ENCODE data around the gene PGC. TPM values are rescaled to one million over a fixed set of nuclear protein-coding genes. Genes with fewer than 3 reads are reported as not detected.

Gene PGC
- total and polyA plus RNA-seq, 2 donors (not counting 3 experiments of a cell fraction or from before 2014, with no cell fraction given), result not detected

GRCh38 chr6:41713650-41714291 is 33.4 kb downstream of the PGC start:
- Histone ChIP-seq H3K4me1 (ENCODE audit: control insufficient read depth, extremely low read depth, insufficient read depth, low read length) (no peaks in the 10 kb centered on the region), H3K27me3 (ENCODE audit: control insufficient read depth in 2 of 2, insufficient read depth in 2 of 2, low read length in 2 of 2) (no peaks in the 10 kb centered on the region), H3K4me2 (ENCODE audit: insufficient read depth, low read length) (no peak overlapping the region), H3K79me2 (ENCODE audit: control insufficient read depth, insufficient read depth, low read length) (no peaks in the 10 kb centered on the region), H3K4me3 (replicated peaks in 1 of 3; ENCODE audit: insufficient read depth in 1 of 3, low read depth in 1 of 3, low read length in 3 of 3) (no peak overlapping the region), H2AFZ (ENCODE audit: low read depth, low read length) (no peak overlapping the region), H4K20me1 (replicated peaks; ENCODE audit: control insufficient read depth, extremely low read depth, insufficient read depth, low read length) (no peaks in the 10 kb centered on the region), H3K27ac (ENCODE audit: insufficient read depth, low read depth, low read length) (no peak overlapping the region), H3K36me3 (ENCODE audit: control insufficient read depth in 2 of 2, extremely low read depth in 1 of 2, insufficient read depth in 2 of 2, low read length in 2 of 2) (no peaks in the 10 kb centered on the region), H3K9ac (replicated peaks; ENCODE audit: extremely low read depth, insufficient read depth, low read length) (no peak overlapping the region), H3K9me3 (replicated peaks; ENCODE audit: control insufficient read depth, insufficient read depth, low read length) (no peaks in the 10 kb centered on the region), H3K9me1 (replicated peaks; ENCODE audit: control insufficient read depth, extremely low read depth, insufficient read depth, low read length) (no peaks in the 10 kb centered on the region)
- POLR2A ChIA-PET, result no interaction called here
- no peak for FAIRE-seq
- TF ChIP-seq FOS (IDR thresholded peaks at IDR 0.05; ENCODE audit: borderline replicate concordance, insufficient read depth, low read length) (no peak), MYC (IDR thresholded peaks at IDR 0.05; ENCODE audit: low read depth, low read length) (no peak), EZH2 (IDR thresholded peaks at IDR 0.05; ENCODE audit: borderline replicate concordance, low read depth, low read length, severe bottlenecking) (no peak), MAX (IDR thresholded peaks at IDR 0.05; ENCODE audit: insufficient read depth, insufficient read length) (no peak), POLR2A (IDR thresholded peaks at IDR 0.05; ENCODE audit: low read depth, low read length) (no peak), POLR2AphosphoS5 (IDR thresholded peaks at IDR 0.05; ENCODE audit: insufficient read depth, low read depth, low read length) (no peak), JUN (IDR thresholded peaks at IDR 0.05; ENCODE audit: borderline replicate concordance, insufficient read depth, insufficient read length, low read depth) (no peak), GATA2 (IDR thresholded peaks at IDR 0.05; ENCODE audit: insufficient read depth, insufficient read length, low read depth, low read length) (no peak), CTCF (IDR thresholded peaks at IDR 0.05; ENCODE audit: extremely low read depth in 1 of 2, insufficient read depth in 1 of 2, low read depth in 1 of 2, low read length in 2 of 2) (no peak)
- dilution Hi-C loops (cut with MboI; ENCODE audit: extremely low pct_ligation_motif_present, low sequenced_read_pairs), result no loop called here
- DNase-seq (ENCODE audit: low read depth, low spot score), result no peak
- BruUV-seq (replicated peaks), result no TSS peak
- intact Hi-C loops (cut with micrococcal nuclease), result no loop called here
- CTCF ChIA-PET, result no interaction called here

Measured in endothelial cell of umbilical vein (primary cell).